ENCODE data around the gene COL4A6.

- TF ChIP-seq CTCF (IDR thresholded peaks at IDR 0.05 in 8 of 11, conservative IDR thresholded peaks at IDR 0.05 in 3 of 11) (no peak), POLR2AphosphoS5 (IDR thresholded peaks at IDR 0.05) (no peak)
Measured at GRCh38 chrX:108117988-108118387, 320.2 kb downstream of the COL4A6 start.
